Testis (tissue), 2 donors: ENCODE results near the gene KLHL15.

Source experiments
- POLR2A ChIP-seq: fragments of 450-650 bp; IDR thresholded peaks from one replicate; pipeline ENCODE4 v1.6.1; 2017; ENCODE audit warnings: antibody characterized with exemption, mild to moderate bottlenecking, moderate library complexity
- TF ChIP-seq, protein P1 (sequence below), 3 experiments: fragments of 450-650 bp in 2 of 3; fragments of 200-600 bp in 1 of 3; sonication (generic) in 1 of 3; IDR thresholded peaks; one replicate each; pipeline ENCODE4 v1.5.1; 2016 to 2019; ENCODE audit warnings: antibody characterized with exemption in 3 of 3, mild to moderate bottlenecking in 2 of 3, moderate library complexity in 1 of 3

DNA sequence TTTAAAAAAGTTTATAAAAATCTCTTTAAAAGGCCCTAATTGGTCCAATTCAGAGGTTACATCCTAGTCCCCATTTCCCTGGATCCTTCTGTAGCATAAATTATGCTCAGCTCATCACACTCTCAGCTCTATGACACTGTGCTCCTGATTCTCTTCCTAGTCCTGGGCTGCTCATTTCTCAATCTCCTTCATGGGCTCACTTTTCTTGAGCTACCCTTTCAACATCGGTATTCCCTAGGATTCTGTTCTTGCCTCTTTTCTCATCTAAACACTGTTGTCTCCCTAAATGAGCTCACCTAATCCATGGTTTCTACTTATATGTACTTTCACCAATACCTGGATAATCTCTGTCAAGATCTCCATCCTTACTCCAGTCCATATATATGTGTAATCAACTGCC, 14.7 kb downstream of the KLHL15 start:
- no peak for TF ChIP-seq POLR2A
- TF ChIP-seq, protein P1, sequence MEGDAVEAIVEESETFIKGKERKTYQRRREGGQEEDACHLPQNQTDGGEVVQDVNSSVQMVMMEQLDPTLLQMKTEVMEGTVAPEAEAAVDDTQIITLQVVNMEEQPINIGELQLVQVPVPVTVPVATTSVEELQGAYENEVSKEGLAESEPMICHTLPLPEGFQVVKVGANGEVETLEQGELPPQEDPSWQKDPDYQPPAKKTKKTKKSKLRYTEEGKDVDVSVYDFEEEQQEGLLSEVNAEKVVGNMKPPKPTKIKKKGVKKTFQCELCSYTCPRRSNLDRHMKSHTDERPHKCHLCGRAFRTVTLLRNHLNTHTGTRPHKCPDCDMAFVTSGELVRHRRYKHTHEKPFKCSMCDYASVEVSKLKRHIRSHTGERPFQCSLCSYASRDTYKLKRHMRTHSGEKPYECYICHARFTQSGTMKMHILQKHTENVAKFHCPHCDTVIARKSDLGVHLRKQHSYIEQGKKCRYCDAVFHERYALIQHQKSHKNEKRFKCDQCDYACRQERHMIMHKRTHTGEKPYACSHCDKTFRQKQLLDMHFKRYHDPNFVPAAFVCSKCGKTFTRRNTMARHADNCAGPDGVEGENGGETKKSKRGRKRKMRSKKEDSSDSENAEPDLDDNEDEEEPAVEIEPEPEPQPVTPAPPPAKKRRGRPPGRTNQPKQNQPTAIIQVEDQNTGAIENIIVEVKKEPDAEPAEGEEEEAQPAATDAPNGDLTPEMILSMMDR (IDR thresholded peaks at IDR 0.05) = no peak
